ENCODE results near the gene BCAS4.

Gene BCAS4

DNA sequence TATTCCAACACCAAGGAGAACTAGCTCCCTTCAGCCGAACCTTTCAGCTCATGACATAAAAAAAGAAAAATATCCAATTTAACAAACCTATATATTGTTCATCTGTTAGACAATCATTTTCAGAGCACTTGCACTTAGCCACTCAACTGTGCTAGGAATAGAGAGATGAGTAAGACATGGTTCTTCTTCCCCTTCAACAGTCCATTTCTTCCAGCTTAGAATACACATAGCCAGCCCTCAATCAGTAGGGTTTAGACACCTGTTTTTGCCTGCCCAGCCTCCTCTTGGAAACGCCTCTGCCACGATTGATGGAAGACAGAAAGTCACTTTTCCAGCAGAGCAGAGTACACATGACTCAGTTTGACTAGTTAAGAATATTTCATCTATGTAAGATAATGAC is 114.6 kb downstream of the BCAS4 start:
- H3K4me1 Mint-ChIP-seq, result peaks cover 69% of the 10 kb centered on the region
- H3K27ac Mint-ChIP-seq, result peak overlapping the region; percentile 15
- H3K36me3 Mint-ChIP-seq, result peaks cover 13% of the 10 kb centered on the region
- H3K27me3 Mint-ChIP-seq, result no peaks in the 10 kb centered on the region
- no peak overlapping the region for H3K4me3 Mint-ChIP-seq
- H3K9me3 Mint-ChIP-seq, result no peaks in the 10 kb centered on the region

DNA sequence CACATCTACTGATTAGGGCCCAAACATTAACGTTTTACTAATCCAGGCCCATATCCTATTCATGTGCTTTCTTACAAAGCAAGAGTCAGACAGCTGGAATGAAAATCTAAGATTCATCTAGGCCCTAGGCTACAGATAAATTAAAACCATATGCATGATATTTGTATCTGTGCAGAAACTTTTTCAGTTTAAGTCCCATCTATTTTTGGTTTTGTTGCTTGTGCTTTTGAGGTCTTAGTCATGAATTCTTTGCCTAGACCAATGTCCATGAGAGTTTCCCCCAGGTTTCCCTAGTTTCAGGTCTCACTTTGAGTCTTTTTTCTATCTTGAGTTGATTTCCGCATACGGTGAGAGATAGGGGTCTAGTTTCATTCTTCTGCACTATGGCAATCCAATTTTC is 116.2 kb downstream of the BCAS4 start:
- Mint-ChIP-seq H3K27me3 (no peaks in the 10 kb centered on the region), H3K27ac (peak overlapping the region; percentile 66), H3K9me3 (no peaks in the 10 kb centered on the region), H3K4me1 (peaks cover 67% of the 10 kb centered on the region), H3K36me3 (peaks cover 11% of the 10 kb centered on the region), H3K4me3 (no peak overlapping the region)

GRCh38 chr20:50911716-50912115 is 116.9 kb downstream of the BCAS4 start:
- peaks cover 11% of the 10 kb centered on the region for H3K36me3 Mint-ChIP-seq
- no peaks in the 10 kb centered on the region for H3K27me3 Mint-ChIP-seq
- H3K9me3 Mint-ChIP-seq, result no peaks in the 10 kb centered on the region
- H3K4me1 Mint-ChIP-seq, result peaks cover 72% of the 10 kb centered on the region
- peak overlapping the region; percentile 13 for H3K4me3 Mint-ChIP-seq
- peak overlapping the region; percentile 66 for H3K27ac Mint-ChIP-seq

DNA sequence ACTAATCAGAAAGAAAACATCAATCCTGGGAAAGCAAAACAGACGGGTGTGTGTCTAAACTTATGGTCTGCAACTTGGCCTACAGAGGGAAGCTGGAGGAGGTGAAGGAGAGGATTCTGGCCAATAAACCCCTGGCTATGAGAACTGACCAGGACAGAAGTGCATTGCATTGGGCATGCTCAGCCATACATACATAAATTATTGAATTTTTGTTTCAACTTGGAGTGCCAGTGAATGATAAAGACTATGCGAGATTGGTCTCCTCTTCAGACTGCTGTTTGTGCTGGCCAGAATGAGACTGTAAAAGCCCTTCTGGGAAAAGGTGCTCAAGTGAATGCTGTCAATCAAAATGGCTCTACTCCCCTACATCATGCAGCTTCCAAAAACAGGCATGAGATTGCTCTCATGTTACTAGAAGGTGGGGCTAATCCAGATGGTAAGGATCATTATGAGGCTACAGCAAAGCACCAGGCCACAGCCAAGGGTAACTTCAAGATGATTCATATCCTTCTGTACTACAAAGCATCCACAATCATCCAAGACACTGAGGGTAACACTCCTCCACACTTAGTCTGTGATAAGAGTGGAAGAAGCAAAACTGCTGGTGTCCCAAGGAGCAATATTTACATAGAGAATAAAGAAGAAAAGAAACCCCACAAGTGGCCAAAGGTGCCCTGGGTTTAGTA is 119.0 kb downstream of the BCAS4 start:
- peak overlapping the region; percentile 15 for H3K27ac Mint-ChIP-seq
- peaks cover 16% of the 10 kb centered on the region for H3K36me3 Mint-ChIP-seq
- no peaks in the 10 kb centered on the region for H3K9me3 Mint-ChIP-seq
- peak overlapping the region; percentile 2 for H3K4me3 Mint-ChIP-seq
- no peaks in the 10 kb centered on the region for H3K27me3 Mint-ChIP-seq
- H3K4me1 Mint-ChIP-seq, result peaks cover 84% of the 10 kb centered on the region

DNA sequence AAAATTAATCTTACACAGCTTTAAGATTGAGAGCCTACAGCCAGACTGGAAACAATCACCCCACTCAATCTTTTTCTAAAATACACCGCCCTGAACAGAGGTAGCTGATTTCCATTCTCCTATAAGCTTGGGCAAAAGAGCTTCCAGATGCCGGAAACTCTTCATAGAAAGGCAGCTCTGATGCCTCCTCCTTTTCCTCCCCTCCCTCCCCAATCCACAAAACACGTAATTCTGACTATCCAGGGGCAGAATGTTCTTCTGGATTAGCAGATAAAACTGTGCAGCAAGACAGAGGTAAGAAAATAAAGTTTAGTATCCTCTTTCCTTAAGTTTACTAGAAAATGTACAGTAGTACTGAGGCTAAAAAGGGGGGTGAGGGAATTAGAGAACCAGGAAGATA is 120.6 kb downstream of the BCAS4 start:
- Mint-ChIP-seq H3K4me3 (no peak overlapping the region), H3K9me3 (no peaks in the 10 kb centered on the region), H3K4me1 (peaks cover 86% of the 10 kb centered on the region), H3K27me3 (no peaks in the 10 kb centered on the region), H3K36me3 (peaks cover 12% of the 10 kb centered on the region), H3K27ac (peak overlapping the region; percentile 32)

DNA sequence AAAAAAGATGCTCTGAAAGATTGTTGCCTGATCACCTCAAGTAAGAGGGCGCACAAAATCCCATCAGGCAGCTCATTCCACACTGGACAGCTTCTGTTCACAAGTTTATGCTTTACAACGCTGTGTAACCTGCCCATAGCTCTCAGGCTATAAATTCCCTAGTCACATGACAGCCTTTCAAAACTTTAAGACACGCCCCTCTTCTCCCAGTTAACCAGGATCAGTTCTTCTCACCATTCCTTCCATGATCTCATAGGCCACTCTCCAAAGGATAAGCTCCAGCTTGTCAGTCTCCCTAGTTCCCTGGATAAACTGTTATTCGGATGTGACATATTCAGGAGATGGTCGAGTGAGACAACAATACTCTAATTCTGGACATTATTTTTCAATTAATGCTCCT is 121.4 kb downstream of the BCAS4 start:
- Mint-ChIP-seq H3K4me3 (peak overlapping the region; percentile 4), H3K9me3 (no peaks in the 10 kb centered on the region), H3K4me1 (peaks cover 89% of the 10 kb centered on the region), H3K36me3 (peaks cover 12% of the 10 kb centered on the region), H3K27ac (no peak overlapping the region), H3K27me3 (no peaks in the 10 kb centered on the region)

DNA sequence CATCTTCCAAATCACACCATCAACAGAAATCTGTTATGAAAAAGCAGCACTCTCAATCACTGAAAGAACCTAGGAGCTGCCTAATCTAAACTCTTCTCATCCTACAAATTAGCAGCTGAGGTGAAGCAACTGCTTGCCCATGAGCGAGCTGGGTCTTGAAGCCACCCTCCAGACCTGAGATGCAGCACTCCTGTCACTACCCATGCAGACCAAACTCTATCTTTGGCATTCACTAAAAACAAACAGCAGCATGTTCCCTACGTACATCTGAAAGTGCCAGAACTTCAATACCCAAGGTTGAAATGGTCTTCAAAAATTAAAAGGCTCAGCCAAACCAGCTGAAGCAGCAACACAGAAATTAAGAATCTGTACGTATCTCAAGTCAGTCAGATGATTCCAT is 122.1 kb downstream of the BCAS4 start:
- H3K4me3 Mint-ChIP-seq, result peak overlapping the region; percentile 38
- H3K27ac Mint-ChIP-seq, result peak overlapping the region; percentile 60
- peaks cover 12% of the 10 kb centered on the region for H3K36me3 Mint-ChIP-seq
- H3K4me1 Mint-ChIP-seq, result peaks cover 89% of the 10 kb centered on the region
- H3K9me3 Mint-ChIP-seq, result no peaks in the 10 kb centered on the region
- no peaks in the 10 kb centered on the region for H3K27me3 Mint-ChIP-seq

DNA sequence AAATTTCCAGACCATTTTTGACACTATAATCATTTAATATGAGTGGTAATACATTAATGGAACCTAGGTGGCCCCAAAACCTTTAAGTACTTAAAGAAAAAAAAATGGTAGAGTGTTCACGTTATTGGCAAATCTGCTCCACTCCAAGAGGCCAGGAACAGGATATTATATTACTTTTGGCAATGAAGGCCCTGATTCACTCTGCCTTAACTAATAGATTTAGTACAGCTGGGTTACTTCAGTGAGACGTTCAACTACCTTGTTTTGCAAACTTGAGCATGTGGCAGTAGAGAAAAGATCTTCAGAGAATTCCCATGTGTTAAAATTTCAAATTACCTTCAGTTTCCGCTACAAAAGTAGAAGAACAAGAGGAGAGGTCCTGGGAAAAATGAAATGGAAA is 123.5 kb downstream of the BCAS4 start:
- H3K36me3 Mint-ChIP-seq, result peaks cover 10% of the 10 kb centered on the region
- peak overlapping the region; percentile 62 for H3K27ac Mint-ChIP-seq
- H3K27me3 Mint-ChIP-seq, result no peaks in the 10 kb centered on the region
- no peaks in the 10 kb centered on the region for H3K9me3 Mint-ChIP-seq
- H3K4me1 Mint-ChIP-seq, result peaks cover 93% of the 10 kb centered on the region
- H3K4me3 Mint-ChIP-seq, result peak overlapping the region; percentile 55

DNA sequence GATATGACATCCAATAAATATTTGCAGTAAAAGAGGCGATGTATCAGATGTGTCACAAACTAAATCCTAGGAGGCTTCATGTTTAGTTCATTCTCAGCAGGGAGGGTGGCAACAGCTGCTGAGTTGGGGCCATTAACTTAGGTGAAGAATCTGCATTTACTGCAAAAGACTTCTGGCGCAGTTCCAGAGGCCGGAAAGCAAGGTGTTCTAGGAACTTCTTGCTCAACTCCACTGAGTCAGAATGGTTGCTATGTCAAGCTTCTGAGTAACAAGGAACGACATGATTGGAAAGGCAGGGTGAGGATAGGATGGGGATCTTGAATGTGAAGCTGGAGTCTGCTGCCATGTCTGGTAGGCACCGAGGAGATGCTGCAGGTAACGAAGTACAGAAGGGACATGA is 124.7 kb downstream of the BCAS4 start:
- peaks cover 8% of the 10 kb centered on the region for H3K36me3 Mint-ChIP-seq
- peaks cover 89% of the 10 kb centered on the region for H3K4me1 Mint-ChIP-seq

GRCh38 chr20:50920997-50921396 is 126.1 kb downstream of the BCAS4 start:
- Mint-ChIP-seq H3K27ac (no peak overlapping the region), H3K4me3 (no peak overlapping the region), H3K36me3 (peaks cover 10% of the 10 kb centered on the region), H3K4me1 (peaks cover 90% of the 10 kb centered on the region), H3K27me3 (no peaks in the 10 kb centered on the region), H3K9me3 (no peaks in the 10 kb centered on the region)

More for the DNA sequence above, 124.7 kb downstream of the BCAS4 start:
- Mint-ChIP-seq H3K27me3 (no peaks in the 10 kb centered on the region), H3K4me3 (peak overlapping the region; percentile 20), H3K27ac (peak overlapping the region; percentile 72), H3K9me3 (no peaks in the 10 kb centered on the region)

- H3K27ac Mint-ChIP-seq, result peak overlapping the region; percentile 43
- H3K4me3 Mint-ChIP-seq, result no peak overlapping the region
- peaks cover 90% of the 10 kb centered on the region for H3K4me1 Mint-ChIP-seq
- H3K36me3 Mint-ChIP-seq, result peaks cover 11% of the 10 kb centered on the region
- H3K9me3 Mint-ChIP-seq, result no peaks in the 10 kb centered on the region
- no peaks in the 10 kb centered on the region for H3K27me3 Mint-ChIP-seq
Measured at GRCh38 chr20:50921803-50922501, 127.1 kb downstream of the BCAS4 start.

GRCh38 chr20:50924261-50924920 is 129.5 kb downstream of the BCAS4 start:
- Mint-ChIP-seq H3K9me3 (no peaks in the 10 kb centered on the region), H3K4me1 (peaks cover 90% of the 10 kb centered on the region), H3K36me3 (peaks cover 13% of the 10 kb centered on the region), H3K4me3 (no peak overlapping the region), H3K27me3 (no peaks in the 10 kb centered on the region), H3K27ac (no peak overlapping the region)

GRCh38 chr20:50926530-50926929 is 131.7 kb downstream of the BCAS4 start:
- peaks cover 77% of the 10 kb centered on the region for H3K4me1 Mint-ChIP-seq
- no peaks in the 10 kb centered on the region for H3K27me3 Mint-ChIP-seq
- peaks cover 16% of the 10 kb centered on the region for H3K36me3 Mint-ChIP-seq
- no peak overlapping the region for H3K27ac Mint-ChIP-seq
- H3K9me3 Mint-ChIP-seq, result no peaks in the 10 kb centered on the region
- H3K4me3 Mint-ChIP-seq, result peak overlapping the region; percentile 11
